ENCODE results near the gene CCDC102A.
A peak's percentile ranks its signal among the peaks of the same experiment; 100 is the strongest.

Gene CCDC102A

DNA sequence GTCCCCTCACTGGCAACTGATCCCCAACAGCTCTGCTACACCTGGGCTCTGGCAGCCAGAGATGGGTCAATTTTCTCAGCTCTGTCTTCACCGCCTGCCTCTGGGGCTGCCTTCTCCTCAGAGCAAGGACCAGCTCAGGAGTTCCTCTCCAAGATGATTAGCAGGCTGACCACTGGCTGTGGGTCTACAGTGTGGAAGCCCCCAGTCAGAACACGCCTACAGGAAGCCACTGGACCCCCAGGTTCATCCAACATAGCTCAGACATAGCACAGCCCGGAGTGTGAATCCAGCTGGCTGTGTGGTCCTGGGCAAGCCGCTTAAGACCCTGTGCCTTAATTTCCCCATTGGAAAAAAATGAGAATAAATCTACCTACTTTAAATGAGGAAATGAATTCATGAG is 55.0 kb downstream of the CCDC102A start:
- peaks cover 15% of the 10 kb centered on the region for H3K4me1 ChIP-seq (ENCODE audit: insufficient read depth, low read length)
- H3K36me3 ChIP-seq (ENCODE audit: insufficient read depth, low read length), result no peaks in the 10 kb centered on the region

DNA sequence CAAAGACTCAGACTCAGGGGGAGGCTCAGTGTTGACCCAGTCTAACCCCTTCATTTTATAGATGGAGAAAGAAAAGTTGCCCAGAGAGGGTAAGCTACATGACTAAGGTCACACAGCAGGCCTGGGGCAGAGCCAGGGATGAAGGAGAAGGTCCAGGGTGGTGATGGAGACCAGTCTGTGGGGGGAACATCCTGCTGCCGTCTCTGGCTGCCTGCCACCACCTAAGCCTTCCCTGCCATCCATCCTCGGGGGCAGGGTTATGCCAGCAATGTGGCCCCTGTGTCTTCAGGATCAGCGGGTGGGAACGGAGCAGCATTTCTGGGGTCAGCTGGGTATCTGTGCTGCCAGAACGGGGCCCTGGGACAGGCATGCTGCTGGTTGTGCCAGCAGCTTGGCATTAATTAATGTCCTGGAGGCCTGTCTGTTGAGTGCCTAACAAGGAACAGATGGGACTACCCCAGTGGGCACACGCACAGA is 55.6 kb downstream of the CCDC102A start:
- Histone ChIP-seq H3K9me3 (ENCODE audit: control insufficient read depth, insufficient read depth, low read length) (no peaks in the 10 kb centered on the region), H3K36me3 (ENCODE audit: insufficient read depth, low read length) (no peaks in the 10 kb centered on the region), H3K9ac (ENCODE audit: low read depth, low read length) (no peak overlapping the region), H3K4me1 (ENCODE audit: insufficient read depth, low read length) (peaks cover 20% of the 10 kb centered on the region)

More for the DNA sequence above, 55.0 kb downstream of the CCDC102A start:
- H3K9ac ChIP-seq (ENCODE audit: low read depth, low read length), result no peak overlapping the region
- no peaks in the 10 kb centered on the region for H3K9me3 ChIP-seq (ENCODE audit: control insufficient read depth, insufficient read depth, low read length)

DNA sequence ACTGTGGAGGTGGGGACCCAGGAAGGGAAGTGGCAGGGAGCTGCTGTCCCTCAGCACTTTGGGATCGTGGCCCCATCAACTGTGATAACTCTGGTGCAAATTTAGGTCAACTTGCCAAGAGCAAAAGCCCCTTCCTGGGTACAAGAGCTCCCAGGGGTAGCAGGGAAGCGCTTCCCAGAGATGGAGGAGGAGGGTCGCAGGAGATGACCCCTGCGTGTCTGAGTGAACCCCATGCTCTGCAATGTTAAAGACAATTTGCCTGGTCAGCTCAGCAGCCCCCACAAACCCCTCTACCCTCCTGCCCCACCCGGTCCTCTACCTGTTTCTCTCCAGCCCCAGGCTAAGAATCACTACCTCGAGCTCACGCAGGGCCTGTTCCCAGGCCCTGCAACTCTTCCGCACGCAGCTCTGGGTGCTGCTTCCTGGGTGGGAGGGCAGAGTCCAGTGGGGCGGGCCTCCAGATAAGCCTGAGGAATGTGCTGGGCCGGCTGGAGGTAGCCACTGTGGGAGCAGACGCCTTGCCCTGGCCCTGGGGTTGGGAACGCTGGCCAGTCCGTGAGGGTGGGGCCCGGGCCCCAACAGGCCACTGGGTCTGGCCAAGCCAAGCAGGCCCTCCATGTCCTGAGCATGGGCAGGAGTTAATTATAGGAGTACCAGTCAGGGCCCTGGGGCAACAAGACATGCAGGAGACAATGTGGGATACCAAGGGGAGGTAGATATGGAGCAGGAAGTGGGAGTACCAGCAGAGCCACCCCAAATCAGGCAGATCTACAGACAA is 56.2 kb downstream of the CCDC102A start:
- Histone ChIP-seq H3K36me3 (ENCODE audit: insufficient read depth, low read length) (no peaks in the 10 kb centered on the region), H3K9me3 (ENCODE audit: control insufficient read depth, insufficient read depth, low read length) (no peaks in the 10 kb centered on the region), H3K9ac (ENCODE audit: low read depth, low read length) (peak overlapping the region; percentile 41; the same call in 1 of the 2 replicates), H3K4me1 (ENCODE audit: insufficient read depth, low read length) (peaks cover 20% of the 10 kb centered on the region)

DNA sequence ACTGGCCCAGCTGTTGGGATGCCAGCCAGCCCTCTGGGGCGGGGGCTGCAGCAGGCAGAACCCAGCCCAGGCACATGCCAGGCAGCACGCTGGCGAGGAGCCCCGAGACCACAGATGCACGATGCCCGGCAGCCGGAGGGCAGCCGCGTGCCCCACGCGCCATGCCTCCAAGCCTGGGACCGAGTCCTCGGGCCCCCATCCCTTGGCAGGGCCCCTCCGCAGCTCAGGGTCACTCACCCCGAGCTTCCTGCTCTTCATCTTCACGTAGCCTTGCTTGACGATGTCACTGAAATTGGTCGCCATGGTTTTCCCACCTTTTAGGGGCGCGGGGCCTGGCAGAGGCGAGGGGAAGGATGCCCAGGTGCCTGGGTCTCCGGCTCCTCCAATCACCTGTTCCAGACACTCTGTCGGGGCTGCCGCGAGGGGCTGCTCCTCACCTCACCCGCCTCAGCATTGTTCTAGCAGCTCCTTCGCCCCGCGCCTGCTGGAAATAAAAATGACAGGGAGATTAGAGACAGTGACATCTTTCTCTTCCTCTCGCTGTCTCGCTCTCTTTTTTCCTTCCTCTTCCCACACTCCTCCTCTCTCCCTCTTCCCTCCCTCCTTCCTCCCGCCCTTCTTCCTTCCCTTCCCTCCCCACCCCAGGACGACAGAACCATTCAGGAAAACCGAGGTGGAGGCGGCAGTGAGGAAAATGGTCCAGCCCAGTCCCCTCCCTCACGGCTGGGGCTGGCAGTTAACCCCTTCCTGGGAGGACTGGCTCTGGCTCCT is 57.0 kb downstream of the CCDC102A start:
- Histone ChIP-seq H3K4me1 (ENCODE audit: insufficient read depth, low read length) (peaks cover 20% of the 10 kb centered on the region), H3K9me3 (ENCODE audit: control insufficient read depth, insufficient read depth, low read length) (no peaks in the 10 kb centered on the region), H3K36me3 (ENCODE audit: insufficient read depth, low read length) (no peaks in the 10 kb centered on the region), H3K9ac (ENCODE audit: low read depth, low read length) (peak overlapping the region; percentile 41; the same call in 1 of the 2 replicates)

DNA sequence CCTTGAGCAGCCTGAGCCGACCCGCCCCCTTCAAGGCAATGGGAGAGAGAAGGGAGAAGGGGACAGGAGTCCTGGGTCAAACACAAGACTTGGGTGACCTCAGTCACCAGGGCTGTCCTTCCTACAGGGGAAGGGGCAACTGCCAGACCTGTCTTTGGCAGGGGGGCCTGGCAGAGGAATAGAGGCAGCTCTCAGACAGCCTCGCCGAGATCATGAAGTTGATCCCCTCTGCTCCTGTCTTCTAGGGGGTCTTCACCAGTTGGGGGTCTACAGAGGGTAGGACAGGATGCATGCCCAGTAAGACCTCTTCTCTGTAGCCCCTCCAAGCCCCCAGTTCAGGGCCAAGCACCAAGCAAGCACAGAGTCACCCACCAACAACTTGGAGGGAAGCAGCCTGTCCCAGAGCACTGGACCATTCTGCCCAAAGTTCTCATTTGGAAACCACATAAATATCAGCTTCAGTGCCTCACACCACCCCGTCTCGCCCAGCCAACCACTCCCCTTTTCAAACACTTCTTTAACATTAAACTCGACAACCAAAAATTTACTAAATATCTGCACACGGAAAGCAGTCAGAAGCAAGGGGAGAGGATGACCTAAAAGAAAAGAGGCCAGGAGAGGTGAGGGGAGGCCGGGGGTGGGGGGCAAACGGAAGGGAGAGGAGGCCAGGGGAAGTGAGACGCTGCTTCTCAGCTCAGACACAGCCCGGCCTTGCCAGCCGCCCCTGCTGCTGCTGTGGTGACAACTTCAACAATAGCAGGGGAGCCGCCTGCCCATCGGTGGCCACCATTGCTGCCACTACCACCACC is 57.8 kb downstream of the CCDC102A start:
- H3K36me3 ChIP-seq (ENCODE audit: insufficient read depth, low read length), result no peaks in the 10 kb centered on the region
- H3K9me3 ChIP-seq (ENCODE audit: control insufficient read depth, insufficient read depth, low read length), result no peaks in the 10 kb centered on the region
- H3K9ac ChIP-seq (ENCODE audit: low read depth, low read length), result peak overlapping the region; percentile 41; the same call in 1 of the 2 replicates
- peaks cover 20% of the 10 kb centered on the region for H3K4me1 ChIP-seq (ENCODE audit: insufficient read depth, low read length)

DNA sequence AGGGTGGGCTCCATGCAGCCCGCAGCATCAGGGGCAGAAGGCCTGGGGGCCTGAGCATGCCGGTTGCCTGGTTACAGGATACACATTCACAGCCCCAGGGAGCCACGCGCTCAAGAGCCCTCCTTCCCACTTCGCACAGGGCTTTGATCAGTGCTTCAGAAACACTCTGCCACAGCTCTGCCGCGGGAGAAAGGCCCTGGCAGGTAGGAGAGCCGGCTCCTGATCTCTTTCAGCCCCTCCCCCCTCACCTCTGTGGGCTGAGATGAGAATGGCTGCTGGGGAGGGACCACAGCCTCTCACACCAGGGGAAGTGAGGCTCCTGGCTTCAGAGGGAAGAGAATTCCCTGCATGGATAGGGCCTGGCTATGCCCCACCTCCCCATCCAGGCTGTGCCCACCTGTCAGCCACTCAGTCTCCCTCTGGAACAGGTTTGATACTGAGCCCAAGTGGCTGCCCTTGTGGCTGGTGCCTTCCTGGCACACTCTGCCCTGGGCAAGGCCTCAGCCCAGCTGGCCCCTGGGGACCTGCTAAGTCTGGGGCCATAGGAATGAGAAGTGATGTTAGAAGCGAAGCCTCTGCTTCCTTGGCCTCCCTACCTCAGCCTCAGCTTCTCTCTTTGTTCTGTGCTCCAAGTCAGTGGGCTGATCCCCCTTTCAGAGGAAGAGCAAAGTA is 58.7 kb downstream of the CCDC102A start:
- no peaks in the 10 kb centered on the region for H3K36me3 ChIP-seq (ENCODE audit: insufficient read depth, low read length)
- H3K9me3 ChIP-seq (ENCODE audit: control insufficient read depth, insufficient read depth, low read length), result no peaks in the 10 kb centered on the region
- no peak overlapping the region for H3K9ac ChIP-seq (ENCODE audit: low read depth, low read length)
- peaks cover 23% of the 10 kb centered on the region for H3K4me1 ChIP-seq (ENCODE audit: insufficient read depth, low read length)

DNA sequence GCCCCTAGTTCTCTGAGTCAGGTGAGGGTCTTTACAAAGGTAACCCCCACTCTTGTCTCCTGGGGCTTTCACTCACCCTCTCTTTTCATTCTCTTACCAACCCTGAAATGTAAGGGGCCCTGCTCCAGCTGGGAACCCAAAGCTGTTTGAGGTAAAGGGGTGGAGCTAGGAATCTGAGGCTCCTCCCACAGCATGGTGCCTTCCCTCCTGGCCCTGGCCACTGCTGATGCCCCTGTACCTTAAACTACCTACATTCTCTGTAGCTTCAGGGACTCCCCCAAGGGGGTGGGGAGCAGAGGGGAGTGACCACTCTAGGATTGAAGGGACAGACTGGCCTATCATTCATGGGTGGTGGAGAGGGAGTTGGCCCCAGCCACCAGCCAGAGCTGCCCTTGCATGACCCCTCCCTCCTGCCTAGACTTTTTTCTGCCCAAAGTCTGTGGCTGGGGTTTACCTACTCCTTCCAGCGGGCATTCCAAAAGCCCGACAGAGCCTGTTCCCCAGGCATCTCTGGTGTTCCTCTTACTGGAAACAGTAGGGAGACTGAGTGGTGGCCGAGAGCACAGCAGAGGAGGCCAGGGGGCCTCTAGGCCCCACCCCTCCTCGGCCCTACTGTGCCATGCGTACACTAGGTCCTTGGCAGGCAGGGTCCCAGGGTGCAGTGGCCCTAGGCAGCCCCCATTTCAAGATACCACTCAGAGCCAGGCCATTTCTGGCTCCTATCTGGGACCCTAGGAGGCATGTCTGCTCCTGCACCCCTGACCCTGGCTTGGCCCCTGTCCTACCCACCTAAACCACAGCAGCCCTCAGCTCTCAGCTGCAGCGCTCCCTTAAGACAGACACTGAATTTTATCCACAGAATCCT is 59.6 kb downstream of the CCDC102A start:
- H3K36me3 ChIP-seq (ENCODE audit: insufficient read depth, low read length), result no peaks in the 10 kb centered on the region
- peaks cover 26% of the 10 kb centered on the region for H3K4me1 ChIP-seq (ENCODE audit: insufficient read depth, low read length)
- no peak overlapping the region for H3K9ac ChIP-seq (ENCODE audit: low read depth, low read length)
- no peaks in the 10 kb centered on the region for H3K9me3 ChIP-seq (ENCODE audit: control insufficient read depth, insufficient read depth, low read length)

DNA sequence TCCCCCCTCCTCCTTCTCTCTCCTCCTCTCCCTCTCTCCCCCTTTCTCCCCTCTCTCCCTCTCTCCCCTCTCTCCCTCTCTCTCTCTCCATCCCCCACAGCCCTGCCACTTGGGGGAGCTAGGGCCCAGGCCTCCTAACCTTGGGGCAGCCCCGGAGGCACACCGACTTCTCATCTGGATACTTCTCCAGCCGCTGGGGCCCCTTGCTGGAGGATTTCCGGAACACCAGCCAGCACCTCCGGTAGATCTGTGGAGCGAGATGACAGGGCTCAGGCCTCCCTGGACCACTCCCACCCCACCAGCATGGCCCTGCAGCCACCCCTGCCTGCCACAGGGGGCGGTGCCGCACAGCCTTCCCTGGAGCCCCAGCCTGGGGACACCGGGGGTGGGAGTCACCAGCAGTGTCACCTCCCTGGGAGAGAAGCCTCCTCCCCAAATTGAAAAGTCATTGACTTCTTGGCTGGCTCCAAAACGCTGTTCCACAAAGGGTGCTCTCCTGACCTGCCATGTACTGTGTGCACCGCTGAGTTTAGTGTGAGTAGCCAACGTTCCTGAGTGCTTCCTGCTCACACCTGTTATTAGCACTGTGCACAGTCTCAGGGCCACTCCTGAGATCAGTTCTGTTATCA is 60.5 kb downstream of the CCDC102A start:
- Histone ChIP-seq H3K36me3 (ENCODE audit: insufficient read depth, low read length) (0 out of 2 replicates have a peak, but pooled peaks cover 2% of the 10 kb centered on the region), H3K9me3 (ENCODE audit: control insufficient read depth, insufficient read depth, low read length) (no peaks in the 10 kb centered on the region), H3K4me1 (ENCODE audit: insufficient read depth, low read length) (peaks cover 33% of the 10 kb centered on the region), H3K9ac (ENCODE audit: low read depth, low read length) (peak overlapping the region; percentile 33; the same call in 1 of the 2 replicates)

DNA sequence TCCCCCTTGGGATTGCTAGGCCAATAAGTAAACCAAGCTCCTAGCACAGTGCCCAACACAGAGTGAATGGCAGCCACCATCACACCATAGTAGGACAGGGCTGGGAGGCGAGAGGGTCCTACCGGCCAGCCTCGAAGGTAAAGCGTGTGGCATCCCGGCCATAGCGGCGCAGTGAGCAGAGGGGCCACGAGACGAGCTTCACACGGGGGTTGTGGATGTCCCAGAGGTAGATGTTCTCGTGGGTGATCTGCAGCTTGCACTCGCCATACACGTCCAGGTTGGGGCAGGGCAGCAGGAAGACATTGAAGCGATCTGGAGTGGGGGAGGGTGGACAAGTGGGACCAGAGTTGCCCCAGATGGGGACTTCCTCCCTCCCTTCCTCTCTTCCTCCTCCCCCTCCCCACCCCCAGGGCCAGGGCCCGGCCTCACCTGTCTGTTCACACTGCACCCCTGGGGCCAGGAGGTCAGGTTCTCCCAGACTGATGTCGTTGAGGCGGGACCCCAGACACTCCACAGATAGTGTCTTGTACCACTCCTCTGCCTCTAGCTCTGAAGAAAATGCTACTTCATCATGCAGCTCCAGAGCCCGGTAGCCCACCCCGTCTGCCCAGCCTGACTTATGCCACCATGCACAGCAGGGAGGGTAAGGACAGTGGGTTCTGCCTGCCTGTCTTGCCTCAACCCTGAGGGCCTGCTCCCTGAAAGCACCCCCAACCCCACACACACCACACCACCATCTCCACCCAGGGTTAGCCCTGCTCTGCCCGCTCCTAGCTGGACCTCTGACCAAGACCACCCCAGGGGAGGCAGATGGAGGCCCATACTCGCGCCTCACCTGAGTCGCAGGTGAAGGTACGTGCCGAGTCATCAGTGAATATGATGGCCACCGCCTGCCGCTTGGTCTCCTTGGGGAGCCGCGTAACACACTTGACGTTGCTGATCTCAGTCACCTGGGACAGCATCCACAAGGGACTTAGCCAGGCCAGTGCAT is 61.4 kb downstream of the CCDC102A start:
- peak overlapping the region; percentile 33; the same call in 1 of the 2 replicates for H3K9ac ChIP-seq (ENCODE audit: low read depth, low read length)
- H3K36me3 ChIP-seq (ENCODE audit: insufficient read depth, low read length), result 0 out of 2 replicates have a peak, but pooled peaks cover 4% of the 10 kb centered on the region
- no peaks in the 10 kb centered on the region for H3K9me3 ChIP-seq (ENCODE audit: control insufficient read depth, insufficient read depth, low read length)
- H3K4me1 ChIP-seq (ENCODE audit: insufficient read depth, low read length), result peaks cover 34% of the 10 kb centered on the region

DNA sequence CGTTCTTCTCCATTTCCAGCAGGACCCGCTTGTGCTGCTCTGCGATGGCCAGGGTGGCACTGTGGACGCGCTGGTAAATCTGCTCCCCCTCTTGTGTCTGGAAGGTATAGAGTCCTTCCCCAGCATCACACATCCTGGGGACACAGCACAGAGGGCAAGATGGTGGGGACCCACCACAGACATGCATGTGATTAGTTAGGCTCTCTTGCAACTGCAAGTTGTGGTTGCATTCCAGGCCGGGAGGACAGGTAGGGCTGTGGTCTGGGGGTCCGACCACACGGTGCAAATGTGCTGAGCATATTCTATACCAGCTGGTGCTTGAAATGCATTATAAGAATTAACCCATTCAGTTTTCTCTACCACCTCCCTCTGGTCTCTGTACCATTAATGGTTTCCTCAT is 62.5 kb downstream of the CCDC102A start:
- Histone ChIP-seq H3K4me1 (ENCODE audit: insufficient read depth, low read length) (peaks cover 34% of the 10 kb centered on the region), H3K9ac (ENCODE audit: low read depth, low read length) (no peak overlapping the region), H3K9me3 (ENCODE audit: control insufficient read depth, insufficient read depth, low read length) (no peaks in the 10 kb centered on the region), H3K36me3 (ENCODE audit: insufficient read depth, low read length) (peaks cover 7% of the 10 kb centered on the region; the same call in 1 of the 2 replicates)

DNA sequence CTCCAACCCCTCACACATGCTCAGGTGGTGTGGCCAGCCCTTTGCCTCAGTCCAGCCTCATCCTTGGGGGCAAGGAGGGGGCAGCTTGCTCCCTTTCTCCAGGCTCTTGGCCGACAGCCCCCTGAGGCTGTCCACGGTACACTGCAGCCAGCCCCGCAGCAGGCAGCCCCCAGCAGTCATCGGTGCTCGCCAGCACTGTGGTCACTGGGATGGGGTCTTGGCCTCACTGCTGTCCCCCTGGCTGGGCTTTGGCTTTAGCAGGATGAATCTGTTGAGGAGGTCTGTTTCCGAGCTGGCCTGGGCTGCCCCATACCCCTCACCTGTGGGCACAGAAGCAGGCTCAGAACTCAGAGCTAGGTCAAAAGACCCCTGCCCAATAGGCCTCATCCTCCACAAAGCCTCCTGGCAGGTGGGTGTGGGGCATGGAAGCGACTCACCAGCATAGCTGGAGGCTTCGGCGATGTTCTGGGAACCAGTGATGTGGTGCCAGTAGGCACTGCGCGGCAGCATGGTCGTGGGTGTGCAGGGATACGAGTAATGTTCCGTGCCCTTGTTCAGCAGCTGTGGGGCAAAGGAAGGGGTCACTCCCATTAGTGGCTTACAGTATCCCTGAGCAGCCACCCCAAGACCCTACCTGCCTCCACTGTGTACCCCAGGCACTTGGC is 63.1 kb downstream of the CCDC102A start:
- Histone ChIP-seq H3K9me3 (ENCODE audit: control insufficient read depth, insufficient read depth, low read length) (no peaks in the 10 kb centered on the region), H3K36me3 (ENCODE audit: insufficient read depth, low read length) (peaks cover 11% of the 10 kb centered on the region), H3K9ac (ENCODE audit: low read depth, low read length) (no peak overlapping the region), H3K4me1 (ENCODE audit: insufficient read depth, low read length) (peaks cover 34% of the 10 kb centered on the region)
